ENCODE data around the gene RPL11.

- TF ChIP-seq POLR2A (IDR thresholded peaks at IDR 0.05), result no peak
- TF ChIP-seq CTCF (IDR thresholded peaks at IDR 0.05), result no peak
- TF ChIP-seq EP300 (IDR thresholded peaks at IDR 0.05), result no peak
Observed at GRCh38 chr1:23644555-23644866, 47.1 kb upstream of the RPL11 start.

Data from ovary (tissue), 3 donors.